T-cell (primary cell): Measurements from ENCODE around the gene TRAPPC3. TPM values are rescaled to one million over a fixed set of nuclear protein-coding genes. Genes with fewer than 3 reads are reported as not detected.

Source experiments
- ATAC-seq, 4 experiments: fragments of 200-7000 bp in 3 of 4; fragments of 150-1000 bp in 1 of 4; cut with Tn5 transposase; replicated peaks in 1 of 4; 1 replicate in 3 of 4; 2 replicates in 1 of 4; pipeline ENCODE4 v1.10.0; 2021; ENCODE audit warnings: moderate library complexity in 3 of 4, mild to moderate bottlenecking in 2 of 4, moderate number of reproducible peaks in 1 of 4
- CTCF ChIA-PET, 2 donors: fragments of 300-600 bp; sonication (Branson Sonifier 250); formaldehyde crosslinking; loops; one replicate each; lab custom pipeline; 2022; ENCODE audit warnings: antibody characterized with exemption in 2 of 2; lab: Charles Lee
- POLR2A ChIA-PET, 2 donors: fragments of 300-600 bp; sonication (Branson Sonifier 250); formaldehyde crosslinking; loops; one replicate each; lab custom pipeline; 2022; ENCODE audit warnings: antibody characterized with exemption in 2 of 2; lab: Charles Lee
- DNase-seq, 35 experiments: peaks; one replicate each; pipeline versions ENCODE4 v3.0.0 to v3.0.0-alpha.2; 2013 to 2023
- H3K27ac ChIP-seq: one replicate; pipeline ENCODE4 v1.5.1; 2013; ENCODE audit warnings: low read length
- H3K27me3 ChIP-seq, 2 experiments: replicated peaks in 1 of 2; 1 replicate in 1 of 2; 2 replicates in 1 of 2; pipeline versions ENCODE4 v1.6.1 to v1.7.0; 2013; ENCODE audit warnings: low read length in 1 of 2, mixed read lengths in 1 of 2; ENCODE audit not compliant: control insufficient read depth in 2 of 2, insufficient read depth in 2 of 2; ENCODE audit errors: extremely low read depth in 1 of 2
- H3K36me3 ChIP-seq, 2 donors: 1 replicate in 1 of 2; 2 replicates in 1 of 2; pipeline versions ENCODE4 v1.6.1 to v1.7.0; 2013; ENCODE audit warnings: low read length in 1 of 2; ENCODE audit not compliant: control insufficient read depth in 2 of 2, insufficient read depth in 1 of 2; ENCODE audit errors: extremely low read depth in 1 of 2
- H3K4me1 ChIP-seq, 2 experiments: 1 replicate in 1 of 2; 2 replicates in 1 of 2; pipeline versions ENCODE4 v1.6.1 to v1.7.0; 2013; ENCODE audit warnings: low read length in 2 of 2, mixed read lengths in 1 of 2; ENCODE audit not compliant: insufficient read depth in 2 of 2, control insufficient read depth in 1 of 2; ENCODE audit errors: extremely low read depth in 1 of 2
- H3K4me3 ChIP-seq, 2 donors: 1 replicate in 1 of 2; 2 replicates in 1 of 2; pipeline versions ENCODE4 v1.5.1 to v1.7.0; 2013; ENCODE audit warnings: mild to moderate bottlenecking in 2 of 2, low read length in 1 of 2, moderate library complexity in 1 of 2; ENCODE audit not compliant: control insufficient read depth in 1 of 2; ENCODE audit errors: extremely low read depth in 1 of 2
- H3K9me3 ChIP-seq: 2 replicates; pipeline ENCODE4 v1.7.0; 2013
- H3K27ac Mint-ChIP-seq, 2 donors: one replicate each; pipeline ENCODE4 v1.8.0; 2020 to 2021; ENCODE audit warnings: mild to moderate bottlenecking in 2 of 2, mixed read lengths in 2 of 2
- H3K27me3 Mint-ChIP-seq, 2 donors: one replicate each; pipeline ENCODE4 v1.8.0; 2021 to 2022; ENCODE audit warnings: mixed read lengths in 2 of 2
- H3K36me3 Mint-ChIP-seq: one replicate; pipeline ENCODE4 v1.8.0; 2021; ENCODE audit warnings: mixed read lengths
- H3K4me1 Mint-ChIP-seq, 3 donors: one replicate each; pipeline ENCODE4 v1.8.0; 2020 to 2022; ENCODE audit warnings: mixed read lengths in 3 of 3, mild to moderate bottlenecking in 1 of 3
- H3K4me3 Mint-ChIP-seq, 3 donors: one replicate each; pipeline ENCODE4 v1.8.0; 2020 to 2022; ENCODE audit warnings: mild to moderate bottlenecking in 3 of 3, mixed read lengths in 3 of 3, moderate library complexity in 3 of 3
- H3K9me3 Mint-ChIP-seq, 3 donors: one replicate each; pipeline ENCODE4 v1.8.0; 2020 to 2022; ENCODE audit warnings: mixed read lengths in 3 of 3
- WGBS: methylation state at CpG from one replicate; pipeline ENCODE4 v1.1.5; 2013; ENCODE audit warnings: missing lambda C conversion rate; ENCODE audit not compliant: insufficient coverage; 5-methylcytosine and 5-hydroxymethylcytosine counted together
- total RNA-seq, 35 experiments: library from RNA in 6 of 35; stranded (reverse) in 6 of 35; fragments of 120-200 nt in 1 of 35; gene quantifications; one replicate each; pipeline versions ENCODE4 v1.2.1 to v1.2.4 and lab custom pipeline; 2013 to 2026

The TRAPPC3 gene
- total RNA-seq, 5 donors from 2014 or later (not counting 1 experiment from before 2014, with no cell fraction given) = 42.3 to 48.2 (median 44.6) TPM

GRCh38 chr1:36139521-36139920, 9.8 kb downstream of the TRAPPC3 start:
- peaks cover 11 to 40% of the 10 kb centered on the region in 2 donors for H3K36me3 ChIP-seq
- ATAC-seq (no peak), DNase-seq (no peak)
- Mint-ChIP-seq H3K36me3 (peaks cover 28% of the 10 kb centered on the region), H3K27me3 (no peaks in the 10 kb centered on the region), H3K9me3 (no peaks in the 10 kb centered on the region), H3K4me3 (no peak overlapping the region), H3K4me1 (peaks cover 25 to 32% (median 31%) of the 10 kb centered on the region in 3 donors), H3K27ac (peak overlapping the region in 1 of 2 donors; percentile 22)
- POLR2A ChIA-PET = no interaction called here
- no peak overlapping the region for H3K4me3 ChIP-seq
- H3K4me1 ChIP-seq = peaks cover 0 to 3% of the 10 kb centered on the region in 2 experiments
- no peaks in the 10 kb centered on the region for H3K27me3 ChIP-seq
- CTCF ChIA-PET = interaction anchor here (1.2 kb wide), 2 partner anchors 9 to 10 kb away, joined by 3 to 4 read pairs; partner anchors contain the start of gene TRAPPC3 (in 1 of the 2)
- no peaks in the 10 kb centered on the region for H3K9me3 ChIP-seq
- 93% methylated on average over 2 of the region's 5 CpGs for WGBS
- no peak overlapping the region for H3K27ac ChIP-seq

- H3K36me3 ChIP-seq = peaks cover 11 to 40% of the 10 kb centered on the region in 2 donors
- Mint-ChIP-seq H3K36me3 (peaks cover 28% of the 10 kb centered on the region), H3K27ac (no peak overlapping the region), H3K4me3 (no peak overlapping the region), H3K4me1 (peaks cover 23% of the 10 kb centered on the region in 3 donors), H3K9me3 (no peaks in the 10 kb centered on the region), H3K27me3 (no peaks in the 10 kb centered on the region)
- DNase-seq = no peak
- no peak overlapping the region for H3K4me3 ChIP-seq
- no peak for ATAC-seq
- ChIA-PET POLR2A (interaction anchor here in 1 of 2 donors (0.5 kb wide), 1 partner anchor 116 kb away, joined by 5 read pairs; no protein-coding TSS in a partner anchor), CTCF (no interaction called here)
- 94% methylated on average over 2 of the region's 3 CpGs for WGBS
- H3K27me3 ChIP-seq = no peaks in the 10 kb centered on the region
- H3K27ac ChIP-seq = no peak overlapping the region
- peaks cover 0 to 2% of the 10 kb centered on the region in 2 experiments for H3K4me1 ChIP-seq
- H3K9me3 ChIP-seq = no peaks in the 10 kb centered on the region
Measured at GRCh38 chr1:36137776-36138175, 11.5 kb downstream of the TRAPPC3 start.

- Mint-ChIP-seq H3K27ac (no peak overlapping the region), H3K9me3 (no peaks in the 10 kb centered on the region), H3K4me1 (peaks cover 18 to 21% (median 20%) of the 10 kb centered on the region in 3 donors), H3K36me3 (peaks cover 28% of the 10 kb centered on the region), H3K4me3 (no peak overlapping the region), H3K27me3 (no peaks in the 10 kb centered on the region)
- peaks cover 11 to 40% of the 10 kb centered on the region in 2 donors for H3K36me3 ChIP-seq
- no peaks in the 10 kb centered on the region for H3K9me3 ChIP-seq
- H3K27me3 ChIP-seq = no peaks in the 10 kb centered on the region
- POLR2A ChIA-PET = interaction anchor here in 1 of 2 donors (0.6 kb wide), 1 partner anchor 30 kb away, joined by 4 read pairs; no protein-coding TSS in a partner anchor
- 100% methylated on average over 3 of the region's 5 CpGs for WGBS
- no peak overlapping the region for H3K4me3 ChIP-seq
- H3K4me1 ChIP-seq = no peaks in the 10 kb centered on the region
- ATAC-seq (no peak), DNase-seq (no peak)
- CTCF ChIA-PET = no interaction called here
- H3K27ac ChIP-seq = no peak overlapping the region
Measured at GRCh38 chr1:36137226-36137625, 12.1 kb downstream of the TRAPPC3 start.

GRCh38 chr1:36136535-36136934, 12.8 kb downstream of the TRAPPC3 start:
- WGBS = no CpG with 5 or more reads among the region's 1 CpG
- H3K27ac Mint-ChIP-seq = peak overlapping the region in 1 of 2 donors; percentile 28
- peaks cover 28% of the 10 kb centered on the region for H3K36me3 Mint-ChIP-seq
- Histone ChIP-seq H3K36me3 (peaks cover 11 to 40% of the 10 kb centered on the region in 2 donors), H3K27me3 (no peaks in the 10 kb centered on the region), H3K27ac (no peak overlapping the region), H3K4me1 (no peaks in the 10 kb centered on the region), H3K9me3 (no peaks in the 10 kb centered on the region), H3K4me3 (no peak overlapping the region)
- no peak overlapping the region for H3K4me3 Mint-ChIP-seq
- DNase-seq = no peak
- H3K9me3 Mint-ChIP-seq = no peaks in the 10 kb centered on the region
- POLR2A ChIA-PET = interaction anchor here in 1 of 2 donors (0.6 kb wide), 2 partner anchors 25 to 29 kb away, joined by 3 to 4 read pairs; no protein-coding TSS in a partner anchor
- CTCF ChIA-PET = no interaction called here
- no peaks in the 10 kb centered on the region for H3K27me3 Mint-ChIP-seq
- ATAC-seq = no peak
- peaks cover 14 to 15% (median 14%) of the 10 kb centered on the region in 3 donors for H3K4me1 Mint-ChIP-seq

GRCh38 chr1:36135796-36136195, 13.5 kb downstream of the TRAPPC3 start:
- POLR2A ChIA-PET = no interaction called here
- no peaks in the 10 kb centered on the region for H3K9me3 ChIP-seq
- H3K36me3 ChIP-seq = peaks cover 11 to 40% of the 10 kb centered on the region in 2 donors
- peaks cover 7 to 10% (median 8%) of the 10 kb centered on the region in 3 donors for H3K4me1 Mint-ChIP-seq
- H3K36me3 Mint-ChIP-seq = peaks cover 28% of the 10 kb centered on the region
- ATAC-seq = no peak
- no peak for DNase-seq
- H3K4me1 ChIP-seq = no peaks in the 10 kb centered on the region
- no peaks in the 10 kb centered on the region for H3K27me3 Mint-ChIP-seq
- CTCF ChIA-PET = interaction anchor here in 1 of 2 donors (0.6 to 1.6 kb wide), 2 partner anchors 146 to 150 kb away, joined by 3 to 5 read pairs; no protein-coding TSS in a partner anchor
- no peaks in the 10 kb centered on the region for H3K9me3 Mint-ChIP-seq
- H3K27ac ChIP-seq = no peak overlapping the region
- no peak overlapping the region for H3K4me3 ChIP-seq
- no peaks in the 10 kb centered on the region for H3K27me3 ChIP-seq
- H3K4me3 Mint-ChIP-seq = no peak overlapping the region
- peak overlapping the region in 1 of 2 donors; percentile 77 for H3K27ac Mint-ChIP-seq

- H3K4me1 ChIP-seq = no peaks in the 10 kb centered on the region
- Mint-ChIP-seq H3K27ac (peak overlapping the region in 1 of 2 donors; percentile 23), H3K9me3 (no peaks in the 10 kb centered on the region), H3K27me3 (no peaks in the 10 kb centered on the region), H3K36me3 (peaks cover 28% of the 10 kb centered on the region), H3K4me3 (no peak overlapping the region), H3K4me1 (peaks cover 4 to 7% (median 6%) of the 10 kb centered on the region in 3 donors)
- no peak for ATAC-seq
- WGBS = 80% methylated on average over 1 of the region's 6 CpGs
- H3K36me3 ChIP-seq = peaks cover 11 to 40% of the 10 kb centered on the region in 2 donors
- DNase-seq = no peak
- no peaks in the 10 kb centered on the region for H3K9me3 ChIP-seq
- H3K27me3 ChIP-seq = no peaks in the 10 kb centered on the region
- no peak overlapping the region for H3K27ac ChIP-seq
- H3K4me3 ChIP-seq = no peak overlapping the region
- ChIA-PET POLR2A (interaction anchor here (0.5 to 0.6 kb wide), 3 partner anchors 14 to 140 kb away, joined by 3 to 5 read pairs (median 4); partner anchors contain the start of gene TRAPPC3 (in 1 of the 2)), CTCF (interaction anchor here in 1 of 2 donors (0.6 to 1.6 kb wide), 5 partner anchors 25 to 191 kb away, joined by 3 to 5 read pairs (median 3); no protein-coding TSS in a partner anchor)
Measured at GRCh38 chr1:36135330-36135667, 14.0 kb downstream of the TRAPPC3 start.
